ENCODE measurements around the gene COL5A2. TPM values are rescaled to one million over a fixed set of nuclear protein-coding genes. Genes with fewer than 3 reads are reported as not detected.
A peak's percentile ranks its signal among the peaks of the same experiment; 100 is the strongest.

COL5A2 gene
- total RNA-seq, 6 donors from 2014 or later = 9.0 to 42.7 (median 26.8) TPM

DNA sequence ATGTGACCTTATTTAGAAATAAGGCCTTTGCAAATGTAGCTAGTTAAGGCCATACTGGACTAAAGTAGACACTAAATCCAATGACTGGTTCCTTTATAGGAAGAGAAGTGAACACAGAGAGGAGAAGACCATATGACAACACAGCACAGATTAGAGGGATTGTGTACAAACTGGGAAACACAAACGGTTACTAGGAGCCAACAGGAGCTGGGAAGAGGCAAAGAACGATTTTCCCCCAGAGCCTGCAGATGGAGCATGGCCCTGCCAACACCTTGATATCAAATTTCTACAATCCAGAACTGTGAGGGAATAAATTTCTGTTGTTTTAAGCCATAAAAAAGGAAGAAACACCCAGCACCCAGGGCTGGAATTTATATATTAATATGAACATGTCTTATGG is 38.7 kb upstream of the COL5A2 start:
- WGBS, 2 donors = 70 to 82% methylated on average over 2 of the region's 2 CpGs
- H3K27ac ChIP-seq = no peak overlapping the region
- no peaks in the 10 kb centered on the region for H3K36me3 ChIP-seq
- H3K4me3 ChIP-seq = no peak overlapping the region
- H3K27me3 ChIP-seq = no peaks in the 10 kb centered on the region
- H3K9me3 ChIP-seq = no peaks in the 10 kb centered on the region
- ATAC-seq (ENCODE audit: low FRiP score in 2 of 2) (no peak), DNase-seq (no peak)
- peaks cover 0 to 6% (median 2%) of the 10 kb centered on the region in 4 donors for H3K4me1 ChIP-seq
- TF ChIP-seq POLR2AphosphoS5 (IDR thresholded peaks at IDR 0.05) (no peak), POLR2A (IDR thresholded peaks at IDR 0.05) (no peak), EP300 (IDR thresholded peaks at IDR 0.05) (no peak)

DNA sequence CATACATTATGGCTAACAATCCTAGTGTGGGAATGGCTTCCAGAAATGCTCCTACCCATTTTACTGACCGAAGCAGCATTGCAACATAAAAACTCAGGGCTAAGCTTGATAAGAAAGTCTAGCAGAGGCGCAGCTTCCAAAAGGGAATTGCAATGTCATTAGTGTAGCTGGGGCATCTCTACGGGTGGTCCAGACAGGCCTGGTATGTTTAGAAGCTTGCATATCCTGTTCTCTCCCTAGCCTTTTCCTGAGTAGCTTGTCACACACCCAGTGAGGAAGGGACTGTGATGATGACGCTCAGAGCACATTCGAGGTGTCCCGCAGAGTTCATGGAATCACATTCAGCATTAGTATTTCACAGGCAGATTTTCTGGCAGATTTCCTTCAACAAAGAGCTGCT is 38.0 kb upstream of the COL5A2 start:
- TF ChIP-seq, protein P1, sequence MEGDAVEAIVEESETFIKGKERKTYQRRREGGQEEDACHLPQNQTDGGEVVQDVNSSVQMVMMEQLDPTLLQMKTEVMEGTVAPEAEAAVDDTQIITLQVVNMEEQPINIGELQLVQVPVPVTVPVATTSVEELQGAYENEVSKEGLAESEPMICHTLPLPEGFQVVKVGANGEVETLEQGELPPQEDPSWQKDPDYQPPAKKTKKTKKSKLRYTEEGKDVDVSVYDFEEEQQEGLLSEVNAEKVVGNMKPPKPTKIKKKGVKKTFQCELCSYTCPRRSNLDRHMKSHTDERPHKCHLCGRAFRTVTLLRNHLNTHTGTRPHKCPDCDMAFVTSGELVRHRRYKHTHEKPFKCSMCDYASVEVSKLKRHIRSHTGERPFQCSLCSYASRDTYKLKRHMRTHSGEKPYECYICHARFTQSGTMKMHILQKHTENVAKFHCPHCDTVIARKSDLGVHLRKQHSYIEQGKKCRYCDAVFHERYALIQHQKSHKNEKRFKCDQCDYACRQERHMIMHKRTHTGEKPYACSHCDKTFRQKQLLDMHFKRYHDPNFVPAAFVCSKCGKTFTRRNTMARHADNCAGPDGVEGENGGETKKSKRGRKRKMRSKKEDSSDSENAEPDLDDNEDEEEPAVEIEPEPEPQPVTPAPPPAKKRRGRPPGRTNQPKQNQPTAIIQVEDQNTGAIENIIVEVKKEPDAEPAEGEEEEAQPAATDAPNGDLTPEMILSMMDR (IDR thresholded peaks at IDR 0.05) = no peak
- TF ChIP-seq POLR2A (IDR thresholded peaks at IDR 0.05) = no peak
- TF ChIP-seq EP300 (IDR thresholded peaks at IDR 0.05) = no peak
- TF ChIP-seq POLR2AphosphoS5 (IDR thresholded peaks at IDR 0.05) = no peak
- peaks cover 0 to 6% (median 1%) of the 10 kb centered on the region in 4 donors for H3K4me1 ChIP-seq
- no peaks in the 10 kb centered on the region for H3K27me3 ChIP-seq
- no peaks in the 10 kb centered on the region for H3K9me3 ChIP-seq
- DNase-seq = no peak
- no peak overlapping the region for H3K27ac ChIP-seq
- 39 to 61% methylated on average over 6 of the region's 6 CpGs for WGBS, 2 donors
- peak; percentile 54 to 62 for ATAC-seq (ENCODE audit: low FRiP score in 2 of 2)
- H3K36me3 ChIP-seq = no peaks in the 10 kb centered on the region
- H3K4me3 ChIP-seq = no peak overlapping the region

DNA sequence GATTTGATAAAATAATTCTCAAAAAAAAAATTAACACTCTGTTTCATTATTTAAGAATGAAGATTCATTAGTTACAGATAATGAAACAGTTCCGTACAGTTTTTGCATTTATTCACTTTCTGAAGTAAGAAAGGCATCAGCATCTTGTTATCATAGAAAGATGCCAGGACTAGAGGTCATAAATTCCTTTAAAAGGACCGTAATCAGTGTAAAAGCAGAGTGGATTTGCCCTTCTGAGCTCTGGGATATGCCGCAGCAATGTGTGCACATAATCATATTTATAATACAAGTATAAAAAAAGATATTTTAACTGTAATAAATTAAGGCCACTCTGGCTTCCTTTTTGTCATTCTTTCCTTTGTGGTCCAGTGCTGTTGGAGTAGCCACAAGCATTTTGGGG is 37.5 kb upstream of the COL5A2 start:
- ATAC-seq (ENCODE audit: low FRiP score in 2 of 2) (no peak), DNase-seq (no peak)
- TF ChIP-seq, protein P1 (IDR thresholded peaks at IDR 0.05) = no peak
- TF ChIP-seq POLR2A (IDR thresholded peaks at IDR 0.05) (no peak), EP300 (IDR thresholded peaks at IDR 0.05) (no peak), POLR2AphosphoS5 (IDR thresholded peaks at IDR 0.05) (no peak)
- Histone ChIP-seq H3K4me1 (peaks cover 0 to 4% (median 0%) of the 10 kb centered on the region in 4 donors), H3K4me3 (no peak overlapping the region), H3K27me3 (no peaks in the 10 kb centered on the region), H3K36me3 (no peaks in the 10 kb centered on the region), H3K27ac (no peak overlapping the region), H3K9me3 (no peaks in the 10 kb centered on the region)
- WGBS, 2 donors = 86 to 92% methylated on average over 3 of the region's 3 CpGs

DNA sequence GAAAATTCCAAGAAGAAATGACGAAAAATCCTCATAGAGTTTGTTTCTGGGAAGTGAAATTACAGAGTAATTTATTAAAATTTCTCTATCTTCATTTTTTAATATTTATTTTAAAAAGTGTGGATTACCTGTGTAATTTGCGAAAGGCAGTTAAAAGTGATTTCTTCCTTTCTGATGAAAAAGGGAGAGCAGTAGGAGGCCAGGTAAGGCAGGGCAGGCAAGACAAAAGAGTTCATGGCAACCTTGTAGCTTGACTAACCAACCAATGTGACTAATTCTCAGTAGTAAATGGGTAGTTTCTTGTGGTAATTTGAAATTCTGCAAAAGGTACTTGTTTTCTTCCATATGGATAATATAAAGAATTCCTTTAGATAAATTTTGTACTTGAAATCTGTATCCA is 34.9 kb upstream of the COL5A2 start:
- TF ChIP-seq POLR2A (IDR thresholded peaks at IDR 0.05) = no peak
- no peak for TF ChIP-seq POLR2AphosphoS5 (IDR thresholded peaks at IDR 0.05)
- TF ChIP-seq EP300 (IDR thresholded peaks at IDR 0.05) = no peak
- TF ChIP-seq, protein P1 (IDR thresholded peaks at IDR 0.05) = no peak
- DNase-seq = no peak

DNA sequence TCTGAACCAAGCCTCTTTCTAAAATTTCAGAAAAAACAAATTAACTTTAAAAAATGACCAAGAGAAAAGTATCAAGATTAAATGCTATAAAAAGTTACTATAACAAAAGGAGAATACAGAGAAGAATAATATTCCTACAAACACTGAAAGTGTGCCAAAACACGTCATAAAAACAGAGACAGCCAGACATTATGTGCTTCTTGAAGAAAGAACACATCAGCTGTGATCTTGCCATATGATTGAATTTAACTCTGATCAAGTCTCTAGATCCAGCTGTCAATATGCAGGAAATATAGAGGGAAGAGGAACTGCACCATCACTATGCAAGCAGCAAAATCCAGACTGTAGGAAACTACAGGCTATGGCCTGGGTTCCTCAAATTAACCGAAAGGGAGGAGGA is 33.7 kb upstream of the COL5A2 start:
- H3K27me3 ChIP-seq = no peaks in the 10 kb centered on the region
- H3K9me3 ChIP-seq = no peaks in the 10 kb centered on the region
- TF ChIP-seq, protein P1 (IDR thresholded peaks at IDR 0.05) = no peak
- TF ChIP-seq POLR2A (IDR thresholded peaks at IDR 0.05) (no peak), EP300 (IDR thresholded peaks at IDR 0.05) (no peak), POLR2AphosphoS5 (IDR thresholded peaks at IDR 0.05) (no peak)
- H3K4me3 ChIP-seq = no peak overlapping the region
- DNase-seq = no peak
- no peaks in the 10 kb centered on the region for H3K36me3 ChIP-seq
- no peaks in the 10 kb centered on the region for H3K4me1 ChIP-seq
- 81 to 84% methylated on average over 2 of the region's 2 CpGs for WGBS, 2 donors
- no peak for ATAC-seq (ENCODE audit: low FRiP score in 2 of 2)
- H3K27ac ChIP-seq = no peak overlapping the region

More for the DNA sequence above, 34.9 kb upstream of the COL5A2 start:
- no peaks in the 10 kb centered on the region for H3K4me1 ChIP-seq
- H3K9me3 ChIP-seq = no peaks in the 10 kb centered on the region
- no peaks in the 10 kb centered on the region for H3K27me3 ChIP-seq
- H3K27ac ChIP-seq = no peak overlapping the region
- no peak for ATAC-seq (ENCODE audit: low FRiP score in 2 of 2)
- no peaks in the 10 kb centered on the region for H3K36me3 ChIP-seq
- 93 to 99% methylated on average over 2 of the region's 2 CpGs for WGBS, 2 donors
- no peak overlapping the region for H3K4me3 ChIP-seq

Measured in upper lobe of left lung (tissue), 6 donors.